ENCODE data around the gene HSPB9.

DNA sequence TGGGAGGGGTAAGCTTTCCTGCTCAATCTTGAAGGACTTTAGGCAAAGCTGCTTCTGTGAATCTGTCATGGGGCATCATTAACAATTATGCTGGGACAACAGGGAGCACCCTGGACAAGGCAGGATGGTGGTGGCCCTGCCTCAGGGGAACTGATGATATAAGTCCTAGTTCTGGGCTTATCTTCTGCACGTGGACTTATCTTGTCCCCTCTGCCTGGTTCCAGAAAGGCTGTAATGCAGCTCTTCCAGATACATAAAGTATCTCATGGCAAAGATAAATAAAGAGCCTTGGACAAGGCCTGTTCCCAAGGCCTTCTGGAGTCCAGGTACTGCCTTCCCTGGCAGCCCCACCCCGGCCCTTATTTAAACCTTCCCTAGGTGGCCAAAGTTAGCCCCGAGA lies 18.3 kb upstream of the HSPB9 start:
- TF ChIP-seq CTCF (IDR thresholded peaks at IDR 0.05) (no peak), POLR2A (IDR thresholded peaks at IDR 0.05) (no peak)

Data from upper lobe of left lung (tissue), 4 donors.